OCI-LY3 (cell line): Measurements from ENCODE around the gene ITGB1.

Experiments
- H2AFZ ChIP-seq: fragments of 200-600, 300-600 bp; shearing (Covaris generic); 2 replicates; pipeline ENCODE4 v1.6.0; 2014; ENCODE audit warnings: antibody characterized with exemption, low read depth, low read length
- H3K27ac ChIP-seq: fragments of 200-600, 300-600 bp; sonication (generic); 2 replicates; pipeline ENCODE4 v1.5.1; 2014; ENCODE audit warnings: mild to moderate bottlenecking, low read length, moderate library complexity, mixed read lengths
- H3K27me3 ChIP-seq: fragments of 200-600, 300-600 bp; sonication (generic); 2 replicates; pipeline ENCODE4 v1.6.1; 2014; ENCODE audit warnings: low read depth, low read length, mixed read lengths
- H3K36me3 ChIP-seq: fragments of 200-600, 300-600 bp; sonication (generic); replicated peaks from 2 replicates; pipeline ENCODE3; 2014; ENCODE audit warnings: low read depth, low read length, mixed read lengths
- H3K4me1 ChIP-seq: fragments of 300-600, 200-600 bp; sonication (generic); 2 replicates; pipeline ENCODE4 v1.6.1; 2014; ENCODE audit warnings: low read length, mixed read lengths
- H3K4me2 ChIP-seq: fragments of 200-600, 300-600 bp; sonication (generic); 2 replicates; pipeline ENCODE4 v1.6.1; 2014; ENCODE audit warnings: low read length, mixed read lengths
- H3K4me3 ChIP-seq: fragments of 300-600, 200-600 bp; sonication (generic); 2 replicates; pipeline ENCODE4 v1.5.1; 2014; ENCODE audit warnings: antibody characterized with exemption, mild to moderate bottlenecking, low read length, moderate library complexity
- H3K79me2 ChIP-seq: fragments of 300-600, 200-600 bp; shearing (Covaris generic); 2 replicates; pipeline ENCODE4 v1.6.1; 2014; ENCODE audit warnings: mild to moderate bottlenecking, low read length, mixed read lengths
- H3K9ac ChIP-seq: fragments of 300-600, 200-600 bp; shearing (Covaris generic); 2 replicates; pipeline ENCODE4 v1.6.0; 2014; ENCODE audit warnings: mild to moderate bottlenecking, low read length, moderate library complexity
- H3K9me3 ChIP-seq: fragments of 200-600, 300-600 bp; shearing (Covaris generic); 2 replicates; pipeline ENCODE4 v1.6.1; 2014; ENCODE audit warnings: low read length, mixed read lengths; ENCODE audit not compliant: insufficient read depth
- H4K20me1 ChIP-seq: fragments of 200-600, 300-600 bp; sonication (generic); 2 replicates; pipeline ENCODE4 v1.6.1; 2016; ENCODE audit warnings: low read length, mixed read lengths; ENCODE audit not compliant: insufficient read depth
- CTCF ChIP-seq: fragments of 200-600, 300-600 bp; sonication (generic); IDR thresholded peaks from 2 replicates; pipeline ENCODE4 v1.5.1; 2014; ENCODE audit warnings: antibody characterized with exemption, low read length, low read depth
- EZH2phosphoT487 ChIP-seq: fragments of 200-600 bp; shearing (Covaris generic); IDR thresholded peaks from 2 replicates; pipeline ENCODE4 v1.6.1; 2018; ENCODE audit warnings: antibody characterized with exemption, mixed run types, low read depth

The ITGB1 gene

GRCh38 chr10:32958085-32959005, at the start of gene ITGB1:
TSS of gene ITGB1 (minus strand) at chr10:32958230. CDS start at chr10:32935558, 22,672 bp downstream.
- Histone ChIP-seq H2AFZ (peak within 1 kb of the TSS; percentile 47; the same call in 1 of the 2 replicates), H4K20me1 (peaks cover 5% of the 10 kb centered on the region), H3K4me2 (peak within 1 kb of the TSS; percentile 95), H3K79me2 (no peaks in the 10 kb centered on the region; the same call in 1 of the 2 replicates), H3K9ac (peak within 1 kb of the TSS; percentile 79), H3K9me3 (no peaks in the 10 kb centered on the region), H3K27ac (peak within 1 kb of the TSS; percentile 61), H3K4me3 (peak within 1 kb of the TSS; percentile 81), H3K27me3 (peaks cover 43% of the 10 kb centered on the region), H3K36me3 (no peaks in the 10 kb centered on the region), H3K4me1 (peaks cover 28% of the 10 kb centered on the region)
- TF ChIP-seq EZH2phosphoT487, result no peak
- TF ChIP-seq CTCF, result no peak

GRCh38 chr10:33006342-33006887, 48.4 kb upstream of the ITGB1 start:
- H4K20me1 ChIP-seq, result no peaks in the 10 kb centered on the region
- no peak overlapping the region for H3K27ac ChIP-seq
- no peaks in the 10 kb centered on the region for H3K36me3 ChIP-seq
- H2AFZ ChIP-seq, result no peak overlapping the region
- no peaks in the 10 kb centered on the region for H3K79me2 ChIP-seq
- no peak overlapping the region for H3K4me2 ChIP-seq
- TF ChIP-seq EZH2phosphoT487, result no peak
- no peak for TF ChIP-seq CTCF
- H3K9me3 ChIP-seq, result no peaks in the 10 kb centered on the region
- H3K4me1 ChIP-seq, result peaks cover 8% of the 10 kb centered on the region
- no peak overlapping the region for H3K4me3 ChIP-seq
- H3K9ac ChIP-seq, result no peak overlapping the region
- H3K27me3 ChIP-seq, result peaks cover 5% of the 10 kb centered on the region; the same call in 1 of the 2 replicates

- no peak overlapping the region for H3K9ac ChIP-seq
- peaks cover 8% of the 10 kb centered on the region for H3K4me1 ChIP-seq
- H3K27me3 ChIP-seq, result peaks cover 5% of the 10 kb centered on the region; the same call in 1 of the 2 replicates
- no peaks in the 10 kb centered on the region for H4K20me1 ChIP-seq
- no peaks in the 10 kb centered on the region for H3K36me3 ChIP-seq
- H3K4me3 ChIP-seq, result peak overlapping the region; percentile 75
- no peaks in the 10 kb centered on the region for H3K79me2 ChIP-seq
- TF ChIP-seq CTCF (no peak), EZH2phosphoT487 (no peak)
- H3K27ac ChIP-seq, result no peak overlapping the region
- H3K4me2 ChIP-seq, result peak overlapping the region; percentile 93
- no peaks in the 10 kb centered on the region for H3K9me3 ChIP-seq
- peak overlapping the region; percentile 65; the same call in 1 of the 2 replicates for H2AFZ ChIP-seq
Measured at GRCh38 chr10:33005322-33006301, 47.6 kb upstream of the ITGB1 start.
